GM18511 (cell line): ENCODE results near the gene RAG2.

Source experiments
- ATAC-seq: cut with Tn5 transposase; IDR thresholded peaks from one replicate; pipeline ENCODE4 v1.9.1; 2021; ENCODE audit warnings: mild to moderate bottlenecking, moderate library complexity; ENCODE audit not compliant: unreplicated experiment

RAG2 gene

DNA sequence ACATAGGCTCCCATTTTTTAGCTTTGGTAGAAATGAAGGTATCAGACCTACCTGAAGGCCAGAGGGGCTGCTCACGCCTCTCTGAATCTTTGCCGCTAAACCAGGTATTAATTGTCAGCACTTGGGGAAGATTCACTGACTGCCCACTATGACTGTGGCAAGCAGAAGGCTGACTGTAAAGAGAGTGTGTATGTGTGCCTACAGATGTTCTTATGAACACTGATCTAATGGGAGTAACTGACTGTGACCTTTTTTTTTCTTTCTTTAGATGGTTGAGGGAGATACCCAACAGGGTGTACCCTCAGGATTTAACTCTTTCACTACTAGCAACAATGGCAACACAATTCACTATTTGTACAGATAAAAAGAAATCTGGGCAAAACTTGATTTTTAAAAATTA is at the start of gene RAG2:
RAG2 (minus strand) TSS at position 186 of the 400 bp plus-strand sequence. CDS start 4,068 bp downstream, outside the sequence.
- no peak for ATAC-seq

DNA sequence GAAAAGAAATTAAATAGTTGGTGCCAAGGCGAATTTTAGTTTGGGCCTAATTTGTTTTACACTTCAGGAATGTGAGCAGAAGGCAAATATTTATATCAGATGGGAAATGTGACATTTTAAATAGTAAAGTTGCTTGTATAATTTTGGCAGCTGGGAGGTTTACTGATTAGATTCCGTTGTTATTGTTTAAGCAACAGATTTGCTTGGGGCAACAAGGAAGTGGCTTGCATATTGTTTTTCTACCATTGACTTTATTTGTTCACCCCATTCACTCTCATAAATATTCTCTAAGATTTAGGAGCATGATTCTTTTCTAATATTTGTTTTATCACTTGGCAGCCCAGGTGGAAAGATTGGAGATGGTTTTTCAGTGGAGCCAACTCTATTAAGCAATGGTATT is 40.5 kb upstream of the RAG2 start:
- no peak for ATAC-seq

DNA sequence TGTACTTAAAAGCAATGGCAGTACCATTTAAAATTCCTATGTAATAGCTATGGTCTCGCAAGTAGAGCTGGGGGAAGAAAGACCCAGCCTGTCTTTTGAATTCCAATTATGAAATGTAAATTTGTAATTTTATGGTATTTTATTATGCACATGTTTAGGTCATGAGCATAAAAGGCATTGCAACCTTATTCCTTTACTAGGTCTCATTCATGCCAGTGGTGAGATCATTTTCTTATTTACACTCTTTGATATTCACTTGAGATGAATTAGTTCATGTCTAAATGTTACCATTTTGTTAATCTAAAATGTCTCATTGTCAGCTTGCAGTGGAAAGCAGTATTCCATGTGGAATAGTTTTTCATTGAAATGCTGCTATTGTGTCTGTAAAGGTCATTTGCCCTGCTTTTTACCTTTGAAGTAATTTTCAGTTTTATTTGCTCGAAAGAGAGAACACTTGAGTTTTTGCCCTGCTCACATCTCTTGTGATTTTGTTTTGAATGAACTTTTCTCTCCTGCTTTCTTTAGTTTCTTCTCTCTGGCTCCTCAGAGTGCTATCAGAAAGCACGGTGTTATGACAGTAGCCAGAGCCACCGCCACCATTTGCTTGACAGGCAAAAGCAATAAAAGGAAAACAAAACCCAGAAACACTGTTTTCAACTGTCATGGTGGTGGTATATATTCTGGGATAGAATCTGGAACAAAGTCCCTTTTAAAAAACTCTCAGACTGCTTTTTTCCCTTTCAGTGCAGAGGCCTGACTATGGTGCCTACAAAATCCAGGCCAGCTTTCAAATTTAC is 37.2 kb upstream of the RAG2 start:
- no peak for ATAC-seq

DNA sequence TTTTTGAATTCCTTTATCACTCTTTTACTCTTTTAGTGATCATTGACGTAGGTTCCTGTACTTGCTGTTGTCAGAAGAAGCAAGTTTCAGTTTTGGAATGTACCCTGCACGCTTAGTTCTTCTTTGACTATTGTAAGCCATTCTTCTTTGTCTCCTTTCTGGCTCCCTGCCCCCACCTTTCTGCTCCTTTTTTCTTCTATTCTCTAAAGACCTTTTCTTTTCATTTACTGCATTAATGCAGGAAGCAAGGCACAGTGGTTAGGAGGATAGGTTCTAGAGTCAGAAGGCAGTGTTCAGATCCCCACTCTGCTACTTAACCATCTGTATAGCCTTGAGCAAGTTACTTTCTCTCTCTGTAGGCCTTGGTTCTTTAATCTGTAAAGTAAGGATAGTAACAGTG is 33.7 kb upstream of the RAG2 start:
- peak; percentile 87 for ATAC-seq

DNA sequence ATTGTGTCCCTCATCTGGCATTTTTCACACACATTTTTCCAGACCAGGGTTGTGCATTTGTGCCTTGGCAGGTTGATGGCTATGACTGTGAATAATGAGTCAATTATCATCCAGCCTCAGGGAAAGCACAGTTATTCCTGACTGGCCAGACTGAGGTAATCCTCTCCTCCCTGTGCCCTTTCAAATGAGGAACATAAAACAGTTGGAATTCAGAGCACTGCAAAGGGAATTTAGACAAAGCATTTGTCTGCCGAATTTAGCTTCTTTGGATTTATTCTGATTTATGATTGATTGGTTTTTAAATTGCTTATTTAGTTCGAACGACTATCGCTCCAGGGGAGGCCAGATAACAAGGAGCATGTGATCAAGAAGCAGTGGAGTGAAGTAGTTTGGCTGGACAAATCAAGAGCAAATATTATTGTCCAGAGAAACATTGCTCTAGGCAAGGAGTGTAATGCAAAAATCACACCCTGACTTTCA is 30.8 kb upstream of the RAG2 start:
- ATAC-seq = no peak

DNA sequence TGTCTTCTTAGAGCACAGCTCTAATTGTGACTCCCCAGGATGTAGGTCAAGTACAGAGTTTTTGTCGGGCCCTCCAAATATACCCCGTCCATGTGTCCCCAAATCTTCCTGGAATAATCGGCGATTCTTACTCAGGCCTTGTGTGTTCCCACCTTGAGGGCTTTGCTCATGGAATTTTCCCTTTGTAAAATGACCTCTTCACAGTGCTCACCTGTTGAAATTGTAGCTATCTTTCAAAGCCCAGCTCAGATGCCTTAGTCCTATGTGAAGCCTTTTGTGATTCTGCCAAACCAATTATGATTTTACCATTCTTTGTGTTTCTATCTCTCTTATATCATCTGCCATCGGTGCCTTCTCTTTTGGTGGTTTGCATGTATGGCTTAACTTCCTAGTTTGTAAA is 30.1 kb upstream of the RAG2 start:
- ATAC-seq = no peak

DNA sequence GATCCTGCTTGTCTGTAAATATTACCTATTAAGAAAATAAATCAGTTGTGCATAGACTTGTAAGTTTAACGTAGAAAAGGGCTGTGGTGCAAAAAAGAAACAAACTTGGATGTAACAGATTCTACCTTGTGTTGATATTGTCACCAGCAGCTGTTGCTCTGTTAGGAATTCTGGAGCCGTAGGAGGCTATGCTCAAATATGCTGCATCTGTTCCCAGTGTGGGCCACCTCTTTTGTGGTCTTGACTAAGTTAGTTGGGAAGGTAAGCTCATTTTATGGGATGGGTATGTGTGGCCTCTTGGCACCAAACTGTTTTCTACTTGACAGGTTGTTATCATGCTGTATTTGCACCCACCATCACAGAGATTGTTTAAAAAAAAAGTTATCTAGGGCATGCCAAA is 29.4 kb upstream of the RAG2 start:
- no peak for ATAC-seq

DNA sequence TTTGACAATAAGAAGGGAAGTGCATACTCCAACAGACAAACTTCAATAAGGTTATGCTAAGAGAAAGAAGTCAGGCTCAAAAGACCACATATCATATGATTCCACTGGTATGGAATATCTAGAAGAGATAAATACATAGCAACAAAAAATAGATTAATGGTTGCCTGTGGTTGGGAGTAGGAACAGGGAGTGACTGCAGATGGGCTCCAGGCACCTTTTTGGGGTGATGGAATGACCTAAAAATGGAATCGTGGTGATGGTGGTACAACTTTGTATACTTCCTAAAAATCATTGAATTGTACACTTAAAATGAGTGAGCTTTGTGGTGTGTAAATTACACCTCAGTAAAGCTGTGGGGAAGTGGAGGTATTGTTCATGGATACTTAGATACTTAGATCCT is 29.0 kb upstream of the RAG2 start:
- no peak for ATAC-seq

DNA sequence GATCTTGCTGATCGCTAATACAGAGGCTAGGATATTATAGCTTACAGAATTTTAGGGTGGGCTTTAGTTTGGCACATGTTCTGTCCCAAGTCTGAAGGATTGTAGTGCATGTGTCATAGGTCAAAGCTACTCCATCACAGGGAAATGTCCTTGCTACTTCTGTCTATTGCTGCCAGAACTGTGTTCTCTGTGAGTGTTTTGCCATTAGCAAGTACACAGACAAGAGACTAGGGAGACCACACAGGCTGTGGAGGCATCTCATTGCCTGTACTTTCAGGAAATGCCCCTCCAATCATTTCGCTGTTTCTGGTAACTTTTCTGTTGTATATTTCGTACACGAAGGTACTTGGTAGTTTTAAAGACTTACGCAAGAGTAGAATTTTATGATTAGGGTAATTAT is 25.5 kb upstream of the RAG2 start:
- no peak for ATAC-seq

DNA sequence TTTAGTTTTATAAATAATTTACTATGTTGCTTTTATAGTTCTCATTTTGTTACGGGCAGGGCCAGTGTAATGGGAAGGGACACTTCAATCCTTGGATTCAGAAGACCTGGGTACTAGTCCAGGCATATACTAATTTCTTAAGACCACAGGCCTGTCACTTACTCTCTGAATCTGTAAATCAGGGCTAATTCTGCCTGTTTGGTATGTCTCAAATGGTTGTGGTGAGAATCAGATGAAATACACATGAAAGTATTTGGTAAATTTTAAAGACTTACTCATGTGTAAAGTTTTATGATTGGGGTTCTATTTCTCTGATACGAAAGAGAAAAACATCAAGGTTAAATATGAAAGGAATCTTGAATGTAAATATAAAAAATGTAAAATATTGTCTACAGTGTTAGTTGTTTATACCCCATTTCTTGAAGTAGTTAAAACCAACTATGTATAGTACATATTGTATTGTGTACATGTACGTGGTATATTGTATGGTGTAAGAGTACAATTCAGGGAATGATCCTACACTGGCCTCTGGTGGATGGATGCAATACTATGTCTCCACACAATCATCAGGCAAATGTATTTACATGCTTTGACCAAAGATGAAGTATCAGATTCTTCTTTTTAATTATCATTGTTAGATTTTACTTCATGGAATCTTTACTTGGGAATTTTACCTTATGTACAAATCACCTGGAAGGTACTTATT is 24.5 kb upstream of the RAG2 start:
- no peak for ATAC-seq

DNA sequence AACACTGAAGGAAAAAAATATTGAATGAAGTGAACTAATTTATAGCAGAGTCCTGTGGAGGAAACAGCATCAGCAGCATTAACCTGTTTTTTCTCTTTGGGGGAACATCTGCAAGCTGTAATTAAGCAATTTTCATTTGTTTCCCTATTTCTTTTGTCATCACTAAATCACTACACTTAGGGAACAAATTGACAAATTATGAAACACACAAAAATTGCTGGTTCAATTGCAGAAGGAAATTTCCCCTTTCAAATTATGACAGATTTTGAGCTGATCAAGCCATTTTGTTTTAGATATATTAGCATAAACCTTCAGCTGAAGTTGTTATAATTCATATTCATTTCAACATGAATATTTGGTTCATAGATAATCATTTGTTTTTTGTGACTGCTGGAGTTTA is 22.2 kb upstream of the RAG2 start:
- ATAC-seq = no peak

DNA sequence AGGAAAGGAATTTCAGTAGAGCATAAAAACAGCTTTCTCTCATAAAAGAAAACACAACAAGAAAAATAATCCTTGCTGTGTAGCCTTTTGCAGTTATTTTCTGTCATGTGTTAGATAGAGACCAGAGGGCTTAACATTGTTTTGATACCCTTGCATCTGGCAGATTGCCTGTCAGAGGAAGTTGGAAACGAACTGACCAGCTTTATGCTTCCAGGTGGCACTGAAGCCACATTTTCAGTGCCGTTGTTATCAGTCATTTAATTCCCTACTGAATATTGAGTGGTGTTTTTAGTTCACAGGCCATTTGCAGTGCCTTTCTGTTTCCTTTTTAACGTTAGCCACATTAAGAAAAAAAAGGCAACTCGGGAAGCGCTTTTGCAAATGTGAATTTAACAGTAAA is 21.5 kb upstream of the RAG2 start:
- ATAC-seq = no peak

DNA sequence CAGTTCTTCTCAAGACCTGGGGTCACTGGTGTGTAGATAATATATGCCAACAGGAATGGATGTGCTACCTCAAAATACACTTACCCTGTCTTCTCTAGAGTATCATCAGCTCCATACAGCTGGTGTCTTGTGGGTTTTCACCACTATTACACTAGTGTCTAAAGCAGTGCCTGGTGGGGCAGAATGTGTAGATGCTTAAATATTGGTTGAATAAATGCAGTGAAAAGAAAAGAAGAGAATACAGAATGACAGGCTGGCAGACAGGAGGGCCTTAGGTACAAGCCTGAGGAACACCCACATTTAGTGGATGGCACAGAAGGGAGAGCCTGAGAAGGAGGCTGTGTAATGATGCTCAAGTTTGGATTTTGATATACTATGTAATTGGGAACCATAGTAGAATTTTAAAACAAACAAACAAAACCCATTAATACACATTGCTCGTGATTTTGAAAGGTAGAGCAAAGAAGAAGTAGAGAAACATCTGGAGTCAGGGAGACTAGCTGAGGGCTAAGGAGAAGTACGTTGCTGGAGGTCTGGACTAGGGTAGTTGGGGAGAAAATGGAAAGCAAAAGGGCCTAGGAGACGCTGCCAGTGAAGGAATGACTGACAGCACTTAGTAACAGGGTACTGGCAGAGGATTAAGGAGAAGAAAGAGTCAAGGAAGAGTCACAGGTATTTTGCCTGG is 20.5 kb upstream of the RAG2 start:
- no peak for ATAC-seq

DNA sequence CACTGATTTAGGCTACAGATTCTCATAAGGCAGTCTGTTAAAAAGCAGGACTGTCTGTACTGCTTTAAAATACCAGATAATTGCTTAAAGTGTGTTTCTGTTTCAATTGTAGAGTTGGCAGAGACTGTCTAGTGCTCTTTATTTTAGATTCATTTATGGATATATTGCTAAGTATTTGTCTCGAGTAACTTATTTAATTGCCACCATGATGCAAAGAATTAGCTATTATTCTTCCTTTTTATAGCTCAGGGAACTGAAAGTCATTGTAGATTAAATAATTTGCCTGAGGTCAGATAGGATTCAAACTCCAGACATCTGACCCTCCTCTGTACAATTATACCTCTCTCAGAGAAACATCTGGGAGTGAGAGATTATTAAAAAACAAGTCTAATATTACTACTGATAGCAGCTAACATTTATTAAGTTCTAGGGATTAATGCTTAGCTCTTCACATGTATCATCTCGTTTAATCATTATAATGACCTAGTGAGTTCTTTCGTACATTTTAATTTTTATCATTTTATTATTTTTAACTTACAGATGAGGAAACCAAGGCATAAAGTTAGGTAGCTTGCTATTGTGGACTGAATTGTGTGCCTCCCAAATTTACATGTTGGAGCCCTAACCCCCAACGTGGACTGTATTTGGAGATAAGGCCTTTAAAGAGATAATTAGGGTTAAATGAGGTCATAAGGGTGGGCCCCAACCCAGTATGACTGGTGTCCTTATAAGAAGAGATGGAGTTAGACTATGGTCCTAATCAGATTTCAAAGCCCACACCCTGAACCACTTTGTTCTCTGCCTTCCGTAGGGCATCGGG is 19.7 kb upstream of the RAG2 start:
- no peak for ATAC-seq

DNA sequence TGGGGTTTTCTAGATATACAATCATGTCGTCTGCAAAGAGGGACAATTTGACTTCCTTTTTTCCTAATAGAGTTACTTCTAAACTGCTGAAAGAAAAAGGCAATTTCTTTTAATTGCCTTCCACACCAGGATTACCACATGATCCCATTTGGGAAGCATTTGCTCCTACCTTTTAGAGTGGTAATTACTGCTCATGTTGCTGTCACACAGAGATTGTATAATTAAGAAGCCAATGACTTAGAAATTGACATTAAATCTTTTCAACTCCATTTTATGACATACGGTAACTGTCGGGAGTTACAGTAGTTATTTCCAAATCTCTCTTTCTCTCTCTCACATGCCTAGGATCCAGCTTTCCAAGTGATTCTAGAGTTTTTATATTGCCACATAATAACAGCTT is 17.8 kb upstream of the RAG2 start:
- ATAC-seq = no peak

DNA sequence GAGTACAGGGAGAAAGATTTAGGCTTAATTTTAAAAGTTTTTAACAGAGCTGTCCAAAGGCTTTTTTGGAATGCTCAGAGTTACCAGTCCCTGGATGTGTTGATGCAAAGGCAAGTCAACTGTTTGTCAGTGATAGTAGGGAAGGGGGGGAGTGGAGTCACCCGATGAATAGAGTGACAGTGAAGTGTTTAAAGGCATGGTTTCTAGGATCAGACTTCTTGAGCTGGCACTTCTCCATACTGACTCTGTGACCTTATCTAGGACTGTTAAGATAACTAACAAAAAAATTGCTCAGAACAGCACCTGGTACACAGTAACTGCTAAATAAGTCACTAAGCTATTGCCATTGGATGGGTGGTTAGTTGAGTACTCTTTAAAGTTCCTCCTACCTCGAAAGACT is 11.3 kb upstream of the RAG2 start:
- ATAC-seq = no peak

DNA sequence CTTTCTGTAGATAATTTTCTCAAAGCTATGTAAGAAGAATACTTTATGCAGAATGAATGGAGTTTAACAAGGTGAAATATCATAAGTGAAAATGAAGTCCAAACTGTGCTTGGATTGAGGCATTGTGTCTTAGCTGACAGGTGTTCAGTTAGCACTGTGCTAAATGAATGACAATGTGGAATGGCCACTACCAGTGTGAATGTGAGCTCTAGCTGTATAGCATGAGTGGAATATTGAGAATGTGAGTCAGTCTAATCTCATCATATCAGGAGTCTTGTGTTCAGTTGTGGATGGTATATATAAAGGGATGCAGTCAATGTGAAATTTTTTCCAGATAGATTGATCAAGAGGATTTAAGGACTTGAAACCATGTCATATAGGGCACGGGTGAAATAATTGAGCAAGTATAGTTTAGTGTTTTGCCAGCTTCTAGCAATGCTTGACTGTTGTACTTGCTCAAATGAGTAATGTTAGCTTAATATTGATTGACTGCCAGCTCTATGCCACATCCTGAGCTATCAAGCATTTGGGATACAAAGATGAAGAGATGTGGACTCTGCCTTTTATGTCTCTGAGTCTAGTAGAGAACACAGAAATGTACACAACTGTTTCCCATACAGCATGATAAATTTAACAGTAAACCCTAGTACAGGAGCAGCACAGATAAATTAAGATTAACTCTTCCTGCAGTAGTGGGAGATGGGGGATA is 10.6 kb upstream of the RAG2 start:
- no peak for ATAC-seq

DNA sequence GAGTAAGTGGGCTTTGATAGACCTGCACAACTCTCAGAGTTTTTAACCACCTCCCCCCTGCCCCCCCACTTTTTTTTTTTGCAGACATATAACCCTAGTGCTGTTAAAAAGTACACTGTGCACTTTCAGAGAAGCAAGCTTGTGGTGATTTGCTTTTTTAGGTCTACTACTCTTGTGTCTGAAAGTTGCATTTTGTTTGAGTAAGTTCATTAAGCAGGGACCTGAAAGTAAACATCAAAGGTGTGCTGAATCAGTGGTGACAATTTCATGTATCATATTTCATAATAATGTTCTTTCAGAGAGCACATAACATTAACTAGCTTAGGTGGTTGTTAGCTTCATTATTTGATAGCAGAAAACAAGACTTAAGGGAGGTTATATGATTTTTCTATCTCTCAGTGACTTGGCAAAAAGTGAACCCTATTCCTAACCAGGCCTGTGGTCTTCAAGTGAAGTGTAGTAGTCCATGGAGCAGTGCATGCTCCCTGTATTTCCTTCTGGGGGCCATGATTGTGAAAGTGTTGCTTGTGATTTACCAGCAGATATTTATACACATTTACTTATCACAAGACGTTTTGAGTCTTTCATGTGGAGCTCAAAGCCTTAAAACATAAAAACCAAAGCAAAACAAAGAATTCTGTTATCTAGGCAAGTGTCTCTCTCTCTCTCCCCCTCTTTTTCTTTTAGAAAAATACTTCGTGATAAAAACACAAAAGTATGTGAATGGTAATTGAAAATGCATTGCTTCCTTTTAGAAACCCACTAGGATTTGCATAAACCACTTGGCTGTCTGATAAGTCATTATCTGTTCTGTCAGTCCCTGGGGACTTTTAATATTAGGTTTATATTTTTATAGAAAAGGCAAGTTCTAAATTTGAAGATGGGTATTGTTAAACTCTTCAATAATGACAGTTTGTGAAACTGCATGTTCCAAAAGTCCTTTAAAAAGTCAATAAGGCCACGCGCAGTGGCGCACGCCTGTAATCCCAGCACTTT is 7.5 kb upstream of the RAG2 start:
- ATAC-seq = peak; percentile 78

DNA sequence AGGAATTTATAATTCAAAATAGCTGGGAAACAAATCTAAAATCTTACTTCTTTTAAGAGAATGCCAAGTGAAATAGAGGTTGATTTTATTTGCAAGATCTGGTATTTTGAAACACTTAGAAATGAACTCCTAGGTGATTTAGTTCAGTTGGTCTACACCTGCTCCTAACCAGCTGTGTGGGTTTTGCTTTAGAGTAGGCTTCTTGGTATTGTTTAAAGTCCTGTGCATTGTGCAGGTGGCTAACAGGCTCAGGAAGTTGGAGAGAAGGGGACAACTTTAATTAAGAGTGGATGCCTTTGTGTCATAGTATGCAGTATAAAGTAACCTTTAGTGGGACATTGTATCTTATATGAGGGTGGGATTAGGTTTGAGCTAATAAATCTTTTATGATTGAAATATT is 4.1 kb upstream of the RAG2 start:
- no peak for ATAC-seq
